T-helper 1 cell treated with Interleukin-12 subunit alpha and Interleukin-12 subunit beta and Interleukin-4 antibody, amounts not matched to agents 30 μg/mL and 1 μg/mL, for 36 hours (primary cell): ENCODE measurements around the gene NTM.

Source experiments
- H3K27ac Mint-ChIP-seq: one replicate; pipeline ENCODE4 v1.8.0; 2021; ENCODE audit warnings: mild to moderate bottlenecking, mixed read lengths
- H3K27me3 Mint-ChIP-seq: one replicate; pipeline ENCODE4 v1.8.0; 2021; ENCODE audit warnings: low read depth, mixed read lengths
- H3K36me3 Mint-ChIP-seq: one replicate; pipeline ENCODE4 v1.8.0; 2021; ENCODE audit warnings: low read depth, mixed read lengths
- H3K4me1 Mint-ChIP-seq: one replicate; pipeline ENCODE4 v1.8.0; 2021; ENCODE audit warnings: low read depth, mixed read lengths
- H3K4me3 Mint-ChIP-seq: one replicate; pipeline ENCODE4 v1.8.0; 2021; ENCODE audit warnings: mild to moderate bottlenecking, moderate library complexity, mixed read lengths
- H3K9me3 Mint-ChIP-seq: one replicate; pipeline ENCODE4 v1.8.0; 2021; ENCODE audit warnings: mixed read lengths

The NTM gene

DNA sequence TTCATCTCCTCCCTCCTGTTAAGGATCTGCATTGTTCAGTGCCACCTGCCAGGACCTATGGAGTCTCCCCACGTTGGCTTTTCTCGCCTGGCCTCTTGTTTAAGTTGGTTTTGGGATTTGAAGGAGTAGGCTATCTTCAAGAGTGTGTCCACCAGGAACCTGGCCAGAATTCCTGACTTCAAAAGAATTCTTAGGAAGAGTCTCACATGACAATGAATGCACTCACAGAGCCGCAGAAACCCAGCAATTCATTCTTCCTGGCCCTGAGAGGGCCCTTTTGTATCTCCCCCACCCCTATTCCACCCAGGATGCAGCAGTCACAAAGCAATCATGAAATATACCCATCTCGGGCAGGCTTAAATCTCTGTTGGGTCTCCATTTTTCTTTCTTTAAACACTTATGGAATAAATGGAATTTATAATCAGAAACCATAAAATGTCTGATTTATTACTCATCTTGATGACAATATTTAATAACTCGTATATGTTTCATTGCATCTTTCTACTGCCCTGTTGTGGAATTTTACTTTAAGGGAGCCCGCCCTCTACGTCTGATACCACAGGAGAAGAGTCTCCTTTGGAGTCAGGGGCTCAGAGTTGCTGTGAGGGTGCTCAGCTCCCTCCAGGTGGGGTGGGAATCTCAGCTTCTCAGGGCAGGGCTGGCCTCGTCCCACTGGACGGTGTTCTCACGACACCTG lies 507.0 kb downstream of the NTM start:
- Mint-ChIP-seq H3K4me3 (no peak overlapping the region), H3K4me1 (no peaks in the 10 kb centered on the region), H3K27ac (no peak overlapping the region), H3K9me3 (no peaks in the 10 kb centered on the region), H3K36me3 (no peaks in the 10 kb centered on the region), H3K27me3 (no peaks in the 10 kb centered on the region)

DNA sequence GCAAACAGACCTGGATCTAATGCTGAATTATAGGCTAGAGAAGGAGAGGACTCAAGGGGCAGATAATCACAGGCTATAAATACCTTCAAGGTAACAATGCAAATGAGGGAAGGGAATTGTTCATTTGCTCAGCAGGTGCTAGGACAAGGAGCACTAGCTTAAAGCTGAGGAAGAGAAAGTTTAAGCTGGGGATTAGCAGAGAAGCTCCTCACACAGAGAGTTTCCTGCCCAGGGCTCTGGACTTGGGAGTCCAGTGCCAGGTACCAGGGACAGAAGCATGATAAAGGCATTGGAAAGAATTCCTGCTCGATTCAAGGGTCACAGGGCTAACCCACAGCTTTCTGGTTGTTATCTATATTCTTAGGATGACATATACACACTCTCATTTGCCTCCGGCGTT lies 509.9 kb downstream of the NTM start:
- Mint-ChIP-seq H3K4me1 (no peaks in the 10 kb centered on the region), H3K36me3 (no peaks in the 10 kb centered on the region)

DNA sequence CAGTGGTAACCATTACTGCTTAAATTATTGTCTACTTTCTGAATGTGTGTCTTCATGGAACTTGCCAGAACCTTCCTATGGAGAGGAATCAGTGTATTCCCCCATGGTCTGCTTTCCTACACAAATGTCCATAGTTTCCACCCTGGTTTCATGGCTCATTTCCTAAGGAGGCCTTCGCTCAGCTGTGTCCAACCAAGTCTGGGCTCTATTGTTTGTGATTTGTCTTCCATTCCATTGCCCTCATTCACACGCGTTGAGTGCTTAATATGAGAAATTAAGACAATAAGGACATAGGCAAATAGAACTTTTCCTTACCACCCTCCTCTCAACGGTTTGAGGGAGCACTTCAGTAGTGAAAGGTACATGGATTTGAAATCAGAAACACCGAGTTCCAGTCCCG lies 510.6 kb downstream of the NTM start:
- Mint-ChIP-seq H3K27ac (no peak overlapping the region), H3K4me1 (no peaks in the 10 kb centered on the region), H3K36me3 (no peaks in the 10 kb centered on the region), H3K9me3 (no peaks in the 10 kb centered on the region), H3K27me3 (no peaks in the 10 kb centered on the region), H3K4me3 (no peak overlapping the region)

More for the DNA sequence above, 509.9 kb downstream of the NTM start:
- no peak overlapping the region for H3K4me3 Mint-ChIP-seq
- no peak overlapping the region for H3K27ac Mint-ChIP-seq
- no peaks in the 10 kb centered on the region for H3K9me3 Mint-ChIP-seq
- H3K27me3 Mint-ChIP-seq, result no peaks in the 10 kb centered on the region

DNA sequence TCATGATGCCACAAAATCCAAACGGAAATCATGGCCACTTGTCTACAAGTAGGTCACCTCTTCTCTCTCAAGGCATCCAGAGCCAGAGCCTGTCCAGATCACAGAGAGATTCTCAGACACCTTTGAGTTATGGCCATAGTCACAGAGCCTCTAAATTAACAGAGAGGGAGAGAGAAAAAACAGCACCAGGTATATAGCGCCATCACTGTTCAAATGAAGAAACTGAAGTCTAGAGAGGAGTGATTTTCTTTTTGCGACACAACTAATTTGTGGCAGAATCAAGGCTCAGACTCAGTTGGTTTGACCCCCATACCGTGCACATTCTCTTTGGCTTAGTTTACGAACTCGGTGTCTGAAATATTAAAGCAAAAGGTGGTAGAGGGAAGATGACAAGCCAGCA lies 512.9 kb downstream of the NTM start:
- Mint-ChIP-seq H3K36me3 (no peaks in the 10 kb centered on the region), H3K4me3 (no peak overlapping the region), H3K27me3 (no peaks in the 10 kb centered on the region), H3K27ac (no peak overlapping the region), H3K9me3 (no peaks in the 10 kb centered on the region), H3K4me1 (no peaks in the 10 kb centered on the region)

DNA sequence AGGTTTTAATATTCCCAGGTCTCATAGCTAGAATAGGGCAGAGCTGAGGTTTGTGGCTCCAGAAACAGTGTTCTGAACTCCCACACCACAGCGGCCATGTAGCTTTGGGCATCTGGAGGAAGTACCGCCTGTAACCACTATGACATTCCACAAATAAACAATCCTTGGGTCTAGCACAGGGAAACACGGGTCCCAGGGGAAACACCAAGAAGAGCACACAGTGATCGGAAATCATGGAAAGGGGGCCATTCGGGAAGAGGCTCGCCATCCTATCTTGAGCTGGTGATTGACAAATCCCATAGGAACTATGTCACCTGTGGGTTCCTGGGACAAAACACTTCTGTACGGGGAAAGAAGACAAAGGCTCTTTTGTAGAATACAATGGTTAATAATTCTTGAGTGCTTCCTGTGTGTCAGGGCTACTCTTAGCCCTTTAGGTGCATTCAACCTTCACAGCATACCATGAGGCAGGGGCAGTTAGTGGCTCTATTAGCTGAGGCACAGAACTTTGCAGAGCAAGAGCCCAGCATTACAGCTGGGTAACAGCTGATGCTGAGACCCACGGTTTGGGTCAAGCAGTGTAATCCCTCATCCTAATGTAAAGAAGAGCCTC lies 514.2 kb downstream of the NTM start:
- H3K27me3 Mint-ChIP-seq, result no peaks in the 10 kb centered on the region

DNA sequence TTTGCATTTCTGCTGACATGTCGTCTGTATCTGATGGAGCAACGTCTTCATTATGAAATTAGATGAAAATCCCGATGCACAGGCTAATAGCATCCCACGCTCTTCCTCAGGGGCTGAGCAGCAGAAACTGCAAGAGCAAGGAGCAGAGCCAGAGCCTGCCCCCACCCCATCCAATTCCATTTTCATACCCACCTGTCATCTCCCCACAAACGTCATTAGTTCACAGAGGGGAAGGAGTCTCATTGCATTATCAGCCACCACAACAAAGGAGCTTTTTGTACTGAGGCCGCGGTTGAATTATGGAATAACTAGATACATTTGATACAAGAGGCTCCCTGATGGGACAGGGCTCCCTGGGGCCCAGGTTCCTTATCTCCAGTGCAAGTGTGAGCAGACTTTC lies 515.0 kb downstream of the NTM start:
- H3K4me1 Mint-ChIP-seq, result no peaks in the 10 kb centered on the region
- no peak overlapping the region for H3K4me3 Mint-ChIP-seq
- no peaks in the 10 kb centered on the region for H3K27me3 Mint-ChIP-seq
- H3K36me3 Mint-ChIP-seq, result no peaks in the 10 kb centered on the region
- H3K9me3 Mint-ChIP-seq, result no peaks in the 10 kb centered on the region
- H3K27ac Mint-ChIP-seq, result no peak overlapping the region

More for the DNA sequence above, 514.2 kb downstream of the NTM start:
- Mint-ChIP-seq H3K27ac (no peak overlapping the region), H3K9me3 (no peaks in the 10 kb centered on the region), H3K36me3 (no peaks in the 10 kb centered on the region), H3K4me1 (no peaks in the 10 kb centered on the region), H3K4me3 (no peak overlapping the region)

DNA sequence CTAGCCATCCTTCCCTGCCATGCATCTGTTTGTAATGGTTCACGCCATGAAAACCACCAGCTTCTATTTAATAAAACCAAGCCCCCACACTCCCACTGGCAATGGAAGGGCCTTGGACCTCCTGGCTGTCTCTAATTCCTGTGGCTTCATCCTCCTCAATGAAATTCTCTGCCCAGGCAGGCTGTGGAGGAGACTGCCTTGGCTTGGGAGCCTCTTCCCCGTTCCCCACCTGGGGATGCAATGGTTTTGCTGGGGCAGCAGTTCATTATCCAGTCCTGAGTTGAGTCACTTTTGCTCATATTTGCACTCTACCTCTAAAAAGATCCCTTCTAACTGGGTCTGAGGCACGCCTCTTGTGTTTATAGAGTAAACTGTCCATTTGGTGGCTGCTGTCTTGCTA lies 515.8 kb downstream of the NTM start:
- no peaks in the 10 kb centered on the region for H3K4me1 Mint-ChIP-seq
- H3K9me3 Mint-ChIP-seq, result no peaks in the 10 kb centered on the region
- no peaks in the 10 kb centered on the region for H3K36me3 Mint-ChIP-seq
- no peaks in the 10 kb centered on the region for H3K27me3 Mint-ChIP-seq
- H3K27ac Mint-ChIP-seq, result no peak overlapping the region
- no peak overlapping the region for H3K4me3 Mint-ChIP-seq

DNA sequence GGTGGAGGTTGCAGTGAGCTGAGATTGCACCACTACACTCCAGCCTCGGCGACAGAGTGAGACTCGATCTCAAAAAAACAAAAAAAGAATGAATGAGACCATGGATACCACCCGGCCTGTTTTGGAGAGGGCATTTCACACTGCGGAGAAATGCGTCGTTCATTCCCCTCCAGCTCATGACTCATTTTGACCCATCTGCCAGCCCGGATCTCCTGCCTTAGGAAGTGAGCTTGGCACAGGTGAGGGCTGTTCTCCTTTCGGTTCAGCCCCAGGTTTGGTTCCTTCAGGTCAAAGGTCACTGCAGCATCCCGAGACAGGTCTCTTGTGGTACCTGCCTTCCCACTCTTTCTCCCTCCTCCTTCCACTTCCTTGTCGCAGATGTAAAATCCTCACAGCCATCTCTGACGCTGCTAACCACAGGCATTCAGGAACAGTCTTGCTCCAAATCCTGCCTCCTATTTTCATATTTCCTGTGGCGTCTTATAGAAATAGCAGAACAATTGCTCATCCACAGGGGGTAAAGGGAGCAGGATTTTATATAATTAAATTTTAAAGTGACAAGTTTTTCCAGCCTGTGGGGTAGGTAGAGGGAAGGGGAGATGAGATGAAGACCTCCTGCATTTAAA lies 517.9 kb downstream of the NTM start:
- H3K9me3 Mint-ChIP-seq, result no peaks in the 10 kb centered on the region
- H3K27me3 Mint-ChIP-seq, result no peaks in the 10 kb centered on the region
- H3K4me3 Mint-ChIP-seq, result no peak overlapping the region
- no peaks in the 10 kb centered on the region for H3K4me1 Mint-ChIP-seq
- H3K27ac Mint-ChIP-seq, result no peak overlapping the region
- no peaks in the 10 kb centered on the region for H3K36me3 Mint-ChIP-seq

DNA sequence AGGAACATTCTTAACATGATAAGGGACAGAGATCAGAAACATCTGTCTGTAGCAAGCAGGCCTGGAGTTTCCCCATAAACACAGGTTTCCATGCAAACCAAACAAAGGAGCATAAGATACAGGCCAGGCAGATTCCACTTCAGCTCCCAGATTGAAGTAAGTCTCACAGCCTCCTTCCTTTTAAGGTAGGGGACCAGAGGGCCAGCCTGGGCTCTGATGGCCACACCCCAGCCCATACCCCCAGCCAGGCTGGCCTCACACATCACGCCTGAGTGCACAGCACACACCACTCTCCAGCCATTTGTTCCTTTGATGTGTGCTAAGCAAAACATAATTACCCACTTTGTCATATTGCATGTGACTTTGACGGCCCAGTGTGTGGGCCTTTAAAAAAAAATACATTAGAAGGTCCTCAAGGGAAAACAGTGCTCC lies 518.7 kb downstream of the NTM start:
- no peak overlapping the region for H3K4me3 Mint-ChIP-seq
- H3K27ac Mint-ChIP-seq, result no peak overlapping the region
- H3K36me3 Mint-ChIP-seq, result no peaks in the 10 kb centered on the region
- H3K27me3 Mint-ChIP-seq, result no peaks in the 10 kb centered on the region
- no peaks in the 10 kb centered on the region for H3K4me1 Mint-ChIP-seq
- H3K9me3 Mint-ChIP-seq, result no peaks in the 10 kb centered on the region

DNA sequence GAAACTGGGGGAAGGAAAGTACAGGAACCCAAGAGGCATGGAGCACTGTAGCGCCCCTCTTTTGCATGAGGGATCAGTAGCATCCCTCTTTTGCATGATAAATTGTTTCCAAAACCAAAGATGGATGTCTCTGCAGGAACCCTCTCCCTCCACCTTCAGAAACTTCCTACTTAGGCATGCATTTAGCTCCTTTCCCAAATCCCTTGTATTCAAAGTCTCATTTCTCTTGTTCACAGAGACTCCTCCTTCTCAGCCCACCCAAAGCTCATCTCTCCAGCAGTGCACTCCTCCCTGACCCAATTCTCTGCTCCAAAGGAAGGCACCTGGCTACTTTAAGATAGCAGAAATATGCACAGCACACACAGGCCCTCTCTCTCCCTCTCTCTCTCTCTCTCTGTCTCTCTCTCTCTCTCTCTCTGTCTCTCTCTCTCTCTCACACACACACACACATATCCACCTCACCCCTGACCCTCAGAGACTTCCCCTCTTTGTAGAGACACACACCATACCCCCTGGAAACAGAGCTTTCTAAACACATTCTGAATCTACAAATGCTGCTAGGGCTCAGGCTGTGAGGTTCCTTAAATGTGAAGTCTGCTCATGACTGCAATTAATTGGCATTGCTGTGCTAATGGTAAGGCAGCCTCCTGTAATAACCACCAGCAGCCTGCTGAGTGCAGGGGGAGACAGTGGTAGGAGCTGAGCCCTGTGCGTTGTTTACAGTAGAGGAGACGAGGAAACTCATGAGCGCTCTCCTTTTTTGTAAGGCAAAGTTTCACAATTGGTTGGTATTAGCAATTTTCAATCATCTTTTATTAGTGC lies 519.6 kb downstream of the NTM start:
- Mint-ChIP-seq H3K4me1 (no peaks in the 10 kb centered on the region), H3K9me3 (no peaks in the 10 kb centered on the region), H3K36me3 (no peaks in the 10 kb centered on the region), H3K27ac (no peak overlapping the region), H3K4me3 (no peak overlapping the region), H3K27me3 (no peaks in the 10 kb centered on the region)

DNA sequence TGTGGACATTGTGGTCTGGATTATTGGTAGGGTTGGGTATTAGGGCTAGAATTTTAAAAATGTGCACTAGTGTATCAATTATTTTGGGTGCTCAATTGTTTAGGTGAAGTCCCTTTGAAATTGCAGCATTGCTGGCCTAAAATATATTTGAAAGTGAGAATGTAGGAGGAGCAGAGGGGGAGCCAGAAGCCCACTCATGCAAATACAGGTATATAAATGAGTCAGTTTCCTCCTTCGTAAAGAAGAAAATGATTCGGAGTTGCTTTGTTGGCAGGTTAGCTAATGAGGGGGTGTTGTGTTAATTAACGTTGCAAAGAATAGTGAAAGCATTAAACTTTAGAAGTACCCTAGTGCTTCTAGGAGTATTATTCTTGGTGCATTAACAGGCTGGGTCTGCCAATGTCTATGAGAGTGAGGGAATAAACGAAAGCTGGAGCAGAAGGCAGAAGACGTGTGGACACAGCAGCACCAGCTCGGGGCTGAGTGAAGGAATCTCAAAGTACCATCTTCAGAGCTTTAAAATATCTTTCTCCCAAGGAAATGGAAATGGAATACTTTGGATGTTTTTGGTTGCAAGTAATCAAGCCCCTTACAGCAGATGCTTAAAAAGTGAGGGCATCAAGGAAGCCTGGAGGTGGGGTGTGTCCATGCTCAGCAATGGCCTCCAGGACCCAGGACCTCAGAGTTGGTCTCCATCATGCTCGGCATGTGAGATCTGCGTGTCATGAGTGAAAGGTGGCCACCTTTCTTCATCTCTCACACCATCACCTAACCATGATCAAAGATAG lies 522.9 kb downstream of the NTM start:
- Mint-ChIP-seq H3K4me3 (no peak overlapping the region), H3K9me3 (no peaks in the 10 kb centered on the region), H3K4me1 (no peaks in the 10 kb centered on the region), H3K36me3 (no peaks in the 10 kb centered on the region), H3K27ac (no peak overlapping the region), H3K27me3 (no peaks in the 10 kb centered on the region)

DNA sequence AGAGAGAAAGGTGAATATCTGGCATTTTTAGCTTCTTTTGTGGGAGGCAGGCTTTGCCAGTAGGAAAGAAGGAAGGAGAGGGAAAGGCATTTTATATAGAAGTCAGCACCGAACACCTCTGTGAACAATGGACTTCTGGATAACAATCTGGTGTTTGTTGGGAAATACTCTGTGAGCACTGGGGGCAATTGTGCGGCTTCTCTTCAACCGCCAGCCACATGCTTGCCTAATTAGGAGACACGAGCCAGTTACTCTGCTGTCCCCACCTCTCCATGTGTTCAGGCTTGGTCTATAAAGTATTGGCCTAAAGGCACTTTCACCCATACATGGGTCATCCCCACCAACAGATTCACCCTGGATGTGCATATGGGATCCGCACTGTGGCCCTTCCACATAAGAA lies 523.6 kb downstream of the NTM start:
- H3K36me3 Mint-ChIP-seq, result no peaks in the 10 kb centered on the region
- no peak overlapping the region for H3K4me3 Mint-ChIP-seq
- H3K4me1 Mint-ChIP-seq, result no peaks in the 10 kb centered on the region
- H3K9me3 Mint-ChIP-seq, result no peaks in the 10 kb centered on the region
- no peak overlapping the region for H3K27ac Mint-ChIP-seq
- H3K27me3 Mint-ChIP-seq, result no peaks in the 10 kb centered on the region

DNA sequence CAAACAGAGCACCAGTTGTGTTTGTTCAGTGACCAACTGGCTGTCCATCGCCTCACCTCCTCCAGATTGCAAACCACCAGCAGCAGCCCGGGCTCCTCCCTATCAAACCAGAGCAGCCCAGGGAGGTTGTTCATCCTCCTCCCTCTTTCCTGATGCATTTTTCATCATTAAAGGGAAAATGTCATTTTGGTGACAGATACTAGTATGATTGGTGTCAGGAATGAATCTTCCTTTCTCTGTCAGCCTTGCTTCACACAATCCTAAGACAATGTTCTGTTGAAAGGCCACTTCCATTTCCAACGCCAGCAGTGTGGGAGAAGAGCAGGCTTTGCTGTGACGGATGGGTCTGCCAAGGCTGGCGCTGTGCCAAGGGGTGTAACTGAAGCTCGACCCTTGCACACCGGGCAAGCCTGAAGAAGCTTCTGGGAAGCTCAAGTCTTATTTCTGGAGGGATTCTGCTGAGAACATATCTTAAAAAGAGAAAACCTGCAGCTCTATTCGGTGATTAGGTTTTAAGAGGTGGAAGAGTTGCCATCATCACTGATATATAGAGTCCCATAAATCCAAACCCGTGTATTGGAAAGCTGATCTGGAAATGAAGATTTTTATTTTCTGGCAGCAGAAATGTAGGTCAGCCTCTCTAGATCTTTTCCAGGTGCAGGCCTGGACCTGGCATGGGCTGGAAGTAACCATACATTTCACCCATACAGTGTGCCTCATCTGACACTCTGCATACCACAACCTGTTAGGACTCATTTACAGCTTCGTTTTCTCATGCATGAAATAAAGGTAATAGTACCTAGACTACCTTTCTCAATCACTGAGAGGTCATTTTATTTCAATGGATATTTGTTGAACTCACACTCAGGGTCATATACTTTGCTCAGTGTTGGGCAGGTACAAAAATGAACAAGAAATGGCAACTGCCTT lies 524.5 kb downstream of the NTM start:
- Mint-ChIP-seq H3K9me3 (no peaks in the 10 kb centered on the region), H3K4me1 (no peaks in the 10 kb centered on the region), H3K27me3 (no peaks in the 10 kb centered on the region), H3K27ac (no peak overlapping the region), H3K36me3 (no peaks in the 10 kb centered on the region), H3K4me3 (no peak overlapping the region)
